Stimulated activated CD8-positive, alpha-beta memory T cell treated with anti-CD3 and anti-CD28 coated beads, Interleukin-4, amount 100 ng/mL, for 24 hours (primary cell): ENCODE measurements around the gene PUM2.

ENCODE experiments used
- DNase-seq: peaks from one replicate; pipeline ENCODE4 v3.0.0-alpha.2; 2020; ENCODE audit warnings: low read depth

PUM2 gene

DNA sequence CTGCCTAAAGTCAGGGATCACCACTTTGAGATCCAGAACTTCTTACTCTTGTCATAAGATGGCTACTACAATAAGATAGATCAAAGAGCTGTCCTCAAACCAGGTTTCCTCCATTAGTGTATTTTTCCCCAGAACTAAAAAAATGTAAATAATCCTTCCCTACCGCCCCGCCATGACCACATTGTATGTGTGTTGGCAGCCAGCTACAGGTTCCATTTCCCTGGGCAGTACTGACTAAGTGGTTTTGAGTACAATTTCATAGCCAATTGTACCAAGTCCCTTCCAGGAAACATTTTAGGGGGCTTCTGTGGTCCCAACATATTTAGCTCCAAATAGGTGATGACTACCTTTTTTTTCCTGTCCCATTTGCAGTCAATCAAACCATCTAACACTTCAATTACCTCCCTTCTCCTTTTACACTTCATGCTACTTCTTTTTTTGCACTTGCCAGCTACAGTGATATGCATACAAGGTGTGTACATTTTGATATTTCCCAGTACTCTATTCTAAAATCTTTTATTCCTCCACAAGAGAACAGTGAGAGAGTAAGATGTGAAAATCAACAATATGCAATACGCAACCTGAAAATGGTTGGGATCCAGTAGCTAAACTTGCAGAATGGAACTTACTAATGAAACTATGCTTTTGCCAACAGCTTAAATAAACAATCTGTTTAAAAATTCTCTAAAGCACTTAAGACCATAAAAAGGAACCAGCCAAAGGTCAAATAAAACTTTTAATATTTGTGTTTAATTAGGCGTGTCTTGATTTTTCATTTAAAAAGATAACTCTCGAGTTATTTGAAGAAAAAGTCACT, 3.9 kb downstream of the PUM2 start:
- no peak for DNase-seq

DNA sequence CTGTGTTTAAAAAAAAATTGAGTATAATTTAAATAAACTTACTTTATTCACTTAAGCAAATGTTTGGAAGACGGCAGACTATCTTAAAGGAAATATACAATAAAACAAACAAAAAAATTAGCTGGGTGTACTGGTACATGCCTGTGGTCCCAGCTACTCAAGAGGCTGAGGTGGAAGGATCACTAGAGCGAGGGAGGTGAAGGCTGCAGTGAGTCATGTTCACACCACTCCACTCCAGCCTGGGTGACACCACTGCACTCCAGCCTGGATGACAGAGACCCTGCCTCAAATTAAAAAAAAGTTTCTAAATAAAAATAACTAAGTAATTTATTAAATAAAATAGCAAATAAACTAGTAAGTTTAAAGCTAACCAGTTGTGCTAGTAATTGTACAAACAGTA, 7.5 kb downstream of the PUM2 start:
- DNase-seq: no peak

DNA sequence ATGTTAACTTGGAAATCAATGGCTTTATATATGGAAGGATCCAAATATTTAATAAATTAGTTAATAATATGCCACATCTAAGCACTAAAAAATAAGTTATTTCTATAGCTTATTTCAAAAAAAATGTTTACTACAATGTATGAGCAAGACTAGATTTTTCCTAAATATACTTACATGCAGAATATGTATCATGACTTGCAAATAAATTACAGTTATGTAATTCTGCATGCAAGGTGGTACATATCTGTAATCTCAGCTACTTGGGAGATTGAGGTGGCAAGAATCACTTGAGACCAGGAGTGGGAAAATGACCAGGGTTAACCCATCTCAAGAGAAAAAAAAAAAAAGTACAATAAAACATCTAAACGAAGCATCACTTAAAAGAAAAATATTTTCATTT, 11.6 kb downstream of the PUM2 start:
- DNase-seq: no peak

GRCh38 chr2:20334605-20335203, 15.9 kb downstream of the PUM2 start:
- no peak for DNase-seq

- DNase-seq: no peak
These were observed 16.9 kb downstream of the PUM2 start for GRCh38 chr2:20333738-20334137.

- DNase-seq: no peak
These were observed 20.5 kb downstream of the PUM2 start for GRCh38 chr2:20330192-20330591.

DNA sequence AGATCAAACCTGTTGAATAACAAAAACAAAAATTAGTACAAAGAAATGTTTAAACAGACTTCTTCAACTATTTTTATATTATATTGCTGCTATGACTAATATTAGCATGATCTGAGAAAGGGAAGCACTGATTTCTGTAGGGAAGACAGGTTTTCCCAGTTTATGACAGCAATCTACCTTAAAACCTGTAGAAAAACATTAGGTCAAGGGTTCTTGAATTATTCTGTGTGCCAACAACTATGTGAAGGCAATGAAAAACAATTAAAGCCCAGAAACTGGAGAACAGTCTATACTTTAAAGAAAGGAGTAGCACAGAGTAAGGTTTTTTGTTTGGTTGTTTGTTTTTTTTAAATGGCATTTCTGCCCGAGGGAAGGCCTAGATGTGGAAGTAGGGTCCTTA, 23.3 kb downstream of the PUM2 start:
- no peak for DNase-seq

DNA sequence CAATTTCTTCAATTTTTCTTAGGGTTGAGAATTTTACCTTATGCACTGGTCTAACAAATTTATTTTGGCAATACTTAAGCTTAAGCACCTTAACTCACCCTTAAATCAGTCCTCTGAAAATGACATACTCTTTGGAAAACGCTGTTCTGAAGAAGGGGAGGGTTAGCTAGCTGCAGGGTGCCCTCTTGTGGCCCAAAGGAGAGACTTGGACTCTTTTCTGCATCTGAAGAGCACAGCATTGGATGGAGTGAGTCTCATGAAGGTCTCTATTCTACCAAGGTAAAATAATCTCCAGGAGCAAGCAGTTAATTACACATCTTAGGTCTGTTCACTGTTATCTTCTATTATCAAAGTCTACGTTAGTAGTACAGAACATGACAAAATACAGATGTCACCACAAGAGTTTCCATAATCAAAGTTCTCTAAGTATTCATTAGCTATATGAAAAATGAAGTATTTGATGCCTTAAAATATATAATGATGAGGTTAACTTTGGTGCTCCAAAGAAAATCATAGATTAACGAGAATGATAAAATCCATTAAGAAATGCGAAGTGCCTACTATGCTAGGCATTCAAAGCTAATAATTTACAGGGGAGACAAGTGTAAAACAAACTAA, 24.4 kb downstream of the PUM2 start:
- no peak for DNase-seq

DNA sequence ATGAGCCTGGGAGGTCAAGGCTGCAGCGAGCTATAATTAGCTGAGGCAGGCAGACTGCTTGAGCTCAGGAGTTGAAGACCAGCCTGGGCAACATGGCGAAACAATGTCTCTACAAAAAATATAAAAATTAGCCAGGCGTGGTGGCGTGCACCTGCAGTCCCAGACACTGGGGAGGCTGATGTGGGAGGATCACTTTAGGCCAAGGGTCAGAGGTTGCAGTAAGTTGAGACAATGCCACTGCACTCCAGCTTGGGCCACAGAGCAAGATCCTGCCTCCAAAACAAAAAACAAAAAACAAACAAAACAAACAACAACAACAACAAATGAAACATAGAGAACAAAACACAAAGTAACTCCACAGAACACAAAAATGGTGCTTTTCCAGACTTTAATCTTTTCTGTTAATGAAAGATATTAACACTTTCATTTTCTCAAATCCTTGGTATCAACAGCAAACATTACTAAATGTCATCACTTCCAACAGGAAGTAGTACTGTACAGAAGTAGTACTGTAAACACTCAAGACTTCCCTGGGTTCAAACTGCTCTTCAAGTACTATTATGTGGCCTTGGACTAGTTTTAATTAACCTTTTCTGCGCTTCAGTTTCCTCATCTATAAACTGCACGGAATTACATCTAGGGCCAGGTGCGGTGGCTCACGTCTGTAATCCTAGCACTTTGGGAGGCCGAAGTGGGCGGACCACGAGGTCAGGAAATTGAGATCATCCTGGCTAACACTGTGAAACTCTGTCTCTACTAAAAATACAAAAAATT, 27.9 kb downstream of the PUM2 start:
- DNase-seq: no peak

DNA sequence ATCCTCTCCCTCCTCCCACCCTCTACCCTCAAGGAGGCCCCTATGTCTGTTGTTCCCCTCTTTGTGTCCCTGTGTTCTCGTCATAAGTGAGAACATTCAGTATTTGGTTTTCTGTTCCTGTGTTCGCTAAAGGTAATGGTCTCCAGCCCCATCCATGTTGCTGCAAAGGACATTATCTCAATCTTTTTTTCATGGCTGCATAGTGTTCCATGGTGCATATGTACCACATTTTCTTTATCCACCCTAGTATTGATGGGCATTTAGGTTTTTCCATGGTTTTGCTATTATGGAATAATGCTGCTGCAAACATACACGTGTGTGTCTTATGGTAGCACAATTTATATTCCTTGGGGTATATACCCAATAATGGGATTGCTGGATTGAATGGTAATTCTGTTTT, 33.0 kb downstream of the PUM2 start:
- no peak for DNase-seq

DNA sequence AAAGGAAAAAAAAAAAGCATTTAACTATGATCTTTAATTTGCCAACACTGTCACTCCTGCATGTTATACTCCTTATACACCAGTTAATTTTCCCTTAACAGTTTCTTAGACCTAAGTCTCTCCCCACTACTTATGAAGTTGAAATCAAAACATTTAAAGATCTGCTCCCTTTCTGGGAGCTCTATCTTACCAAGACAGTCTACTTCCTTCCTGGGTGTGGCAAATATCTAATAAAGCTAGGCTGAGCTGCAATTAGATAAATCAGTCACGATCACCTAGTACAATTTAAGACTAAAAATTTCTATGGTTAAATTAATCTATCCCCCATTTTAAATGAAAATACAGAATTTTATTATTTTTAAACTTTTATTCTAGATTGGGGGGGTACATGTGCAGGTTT, 33.4 kb downstream of the PUM2 start:
- DNase-seq: no peak

- DNase-seq: no peak
These were observed 35.8 kb downstream of the PUM2 start for GRCh38 chr2:20314562-20315501.

GRCh38 chr2:20313659-20314058, 37.0 kb downstream of the PUM2 start:
- DNase-seq: no peak

DNA sequence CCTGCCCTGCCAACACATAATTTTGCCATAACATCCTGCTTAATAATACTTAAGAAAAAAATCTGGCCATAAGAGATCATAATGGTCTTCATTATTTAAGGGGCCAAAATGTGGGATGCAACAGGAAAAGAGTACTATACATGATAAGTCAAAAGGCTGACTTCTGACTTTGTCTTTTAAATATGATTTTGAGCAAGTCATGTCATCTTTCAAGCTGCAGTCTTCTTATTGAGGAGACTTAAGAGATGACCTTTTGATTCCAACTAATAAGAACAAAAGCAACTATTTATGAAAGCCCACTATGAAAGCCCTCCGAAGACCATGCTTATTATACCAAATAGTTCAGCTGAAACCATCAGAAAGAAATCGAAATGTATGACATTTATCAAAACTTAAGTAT, 41.6 kb downstream of the PUM2 start:
- no peak for DNase-seq

- no peak for DNase-seq
These were observed 43.3 kb downstream of the PUM2 start for GRCh38 chr2:20307311-20307710.

GRCh38 chr2:20304411-20304810, 46.2 kb downstream of the PUM2 start:
- DNase-seq: no peak

DNA sequence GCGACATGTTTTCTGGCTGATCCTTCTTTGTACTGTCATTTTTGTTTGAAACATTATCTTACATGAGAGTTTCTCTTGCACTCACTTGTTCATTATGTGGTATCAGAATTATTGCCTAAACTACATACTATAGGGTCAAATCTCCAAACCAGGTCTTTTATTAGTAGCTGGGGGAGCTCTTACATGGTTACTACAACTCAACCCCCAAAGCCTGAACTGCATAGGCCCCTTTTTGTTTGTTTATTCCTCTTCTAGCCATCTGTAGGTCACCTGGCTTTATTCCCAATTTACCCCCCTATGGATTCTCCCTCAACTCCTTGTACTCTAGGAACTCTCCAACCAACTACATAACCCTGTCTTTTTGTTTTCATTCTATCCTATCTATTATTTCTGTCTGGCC, 46.7 kb downstream of the PUM2 start:
- DNase-seq: no peak

DNA sequence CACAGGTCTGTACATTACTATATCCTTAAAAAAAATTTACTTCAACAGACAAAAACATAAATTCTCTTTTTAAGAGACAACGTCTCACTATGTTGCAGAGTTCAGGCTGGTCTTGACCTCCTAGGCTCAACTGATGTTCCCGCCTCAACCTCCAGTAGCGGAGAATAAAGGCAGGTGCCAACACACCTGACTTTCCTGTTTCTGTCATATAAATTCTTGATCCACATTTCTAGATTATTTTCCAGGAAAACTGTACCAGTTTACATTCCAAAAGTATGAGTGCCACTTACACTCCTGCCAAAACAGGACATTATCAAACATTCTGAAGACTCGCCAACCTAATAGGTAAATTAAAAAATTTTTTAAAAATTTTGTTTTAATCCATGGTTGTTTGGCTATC, 48.6 kb downstream of the PUM2 start:
- DNase-seq: no peak

GRCh38 chr2:20300656-20301055, 50.0 kb downstream of the PUM2 start:
- no peak for DNase-seq

- DNase-seq: no peak
These were observed 51.5 kb downstream of the PUM2 start for GRCh38 chr2:20299113-20299512.

GRCh38 chr2:20294231-20294630, 56.4 kb downstream of the PUM2 start:
- DNase-seq: no peak

GRCh38 chr2:20292984-20293383, 57.7 kb downstream of the PUM2 start:
- DNase-seq: no peak
